Measurements from ENCODE around the gene MZF1. TPM values are rescaled to one million over a fixed set of nuclear protein-coding genes. Genes with fewer than 3 reads are reported as not detected.

MZF1 gene
- total RNA-seq, 1 experiment from 2014 or later, result 33.0 TPM

- intact Hi-C loops (cut with micrococcal nuclease), result loop anchor here (1.0 kb wide), 1 partner anchor 14 kb away; the partner anchor contains the start of gene MZF1
- ATAC-seq (peak; percentile 63), DNase-seq (ENCODE audit: low read depth, low spot score) (peak; percentile 90)
- H3K27ac ChIP-seq (ENCODE audit: low read depth, low read length), result peak overlapping the region; percentile 98
- no peaks in the 10 kb centered on the region for H3K9me3 ChIP-seq (ENCODE audit: control insufficient read depth in 1 of 2, insufficient read depth in 1 of 2, low read depth in 1 of 2, low read length in 2 of 2)
- TSS peak; percentile 67 for BruUV-seq (replicated peaks)
- peak overlapping the region; percentile 74 to 99 for H3K4me3 ChIP-seq (replicated peaks in 1 of 2; ENCODE audit: low read depth in 1 of 2, low read length in 2 of 2)
- no peaks in the 10 kb centered on the region for H3K27me3 ChIP-seq (ENCODE audit: insufficient read depth, low read length)
- H4K20me1 ChIP-seq (ENCODE audit: insufficient read depth), result no peaks in the 10 kb centered on the region
- peaks cover 18 to 42% of the 10 kb centered on the region in 2 experiments for H3K4me1 ChIP-seq (ENCODE audit: control insufficient read depth in 1 of 2, insufficient read depth in 2 of 2, low read length in 2 of 2)
- H3K36me3 ChIP-seq (ENCODE audit: control insufficient read depth in 1 of 2, insufficient read depth in 2 of 2, low read length in 2 of 2), result peaks cover 7 to 20% of the 10 kb centered on the region in 2 experiments; a peak in 2 of 4 replicates
- ChIA-PET RAD21 (ENCODE audit: low non-redundant PET in 1 of 2, low total read pairs in 2 of 2, uncharacterized antibody in 2 of 2, unreplicated experiment in 2 of 2) (no interaction called here), CTCF (interaction anchor here (1.0 kb wide), 1 partner anchor 40 kb away, joined by 5 read pairs; the partner anchor contains the start of gene ZBTB45), POLR2A (interaction anchor here (0.8 to 1.4 kb wide), 8 partner anchors 9 to 45 kb away, joined by 3 to 17 read pairs (median 6); partner anchors contain the start of genes MZF1, TRIM28 and ZBTB45)
- H3K79me2 ChIP-seq (ENCODE audit: insufficient read depth, low read length), result peaks cover 44% of the 10 kb centered on the region
- peak overlapping the region; percentile 79 for H3K4me2 ChIP-seq (ENCODE audit: low read length)
- H3K9me2 ChIP-seq (ENCODE audit: insufficient read depth), result no peaks in the 10 kb centered on the region
- no peak overlapping the region for H2AFZ ChIP-seq (ENCODE audit: low read depth, low read length, poor library complexity, severe bottlenecking)
- peak overlapping the region; percentile 94 for H3K9ac ChIP-seq (ENCODE audit: low read length)
- TF ChIP-seq FOSL1 (IDR thresholded peaks at IDR 0.05; ENCODE audit: low read depth) (no peak), CEBPB (IDR thresholded peaks at IDR 0.05; ENCODE audit: low read depth) (no peak), ZNF274 (IDR thresholded peaks at IDR 0.05; ENCODE audit: low read depth, low read length) (no peak), JUND (IDR thresholded peaks at IDR 0.05) (no peak), ATF3 (IDR thresholded peaks at IDR 0.05) (no peak), ZBTB33 (IDR thresholded peaks at IDR 0.05; ENCODE audit: extremely low read depth, insufficient replicate concordance, low read length) (peak; percentile 23), POLR2AphosphoS5 (IDR thresholded peaks at IDR 0.05; ENCODE audit: low read depth, low read length) (peak; percentile 82), SRF (IDR thresholded peaks at IDR 0.05; ENCODE audit: low read depth) (no peak), YY1 (IDR thresholded peaks at IDR 0.05; ENCODE audit: extremely low read depth, insufficient replicate concordance, low read depth, low read length) (peak; percentile 86), POLR2A (IDR thresholded peaks at IDR 0.05; ENCODE audit: borderline replicate concordance, extremely low read depth, insufficient read depth, insufficient read length) (peak; percentile 95), EZH2 (IDR thresholded peaks at IDR 0.05) (no peak), EGR1 (IDR thresholded peaks at IDR 0.05; ENCODE audit: low read depth) (peak; percentile 78), SP1 (IDR thresholded peaks at IDR 0.05; ENCODE audit: low read depth) (peak; percentile 78), ELF1 (IDR thresholded peaks at IDR 0.05; ENCODE audit: borderline replicate concordance, low read depth) (no peak; the same call in 1 of the 2 replicates), EZH2phosphoT487 (IDR thresholded peaks at IDR 0.05; ENCODE audit: borderline replicate concordance) (no peak), TCF7L2 (IDR thresholded peaks at IDR 0.05; ENCODE audit: borderline replicate concordance, extremely low read depth, insufficient read depth, insufficient read length) (no peak), ZFX (IDR thresholded peaks at IDR 0.05) (peak; percentile 37), RAD21 (IDR thresholded peaks at IDR 0.05; ENCODE audit: low read depth) (no peak), CTCF (IDR thresholded peaks at IDR 0.05 in 2 of 3, conservative IDR thresholded peaks at IDR 0.05 in 1 of 3; ENCODE audit: borderline replicate concordance in 1 of 3, insufficient read depth in 1 of 3, low read depth in 2 of 3, low read length in 2 of 3) (no peak)
Measured at GRCh38 chr19:58559275-58560006, 13.7 kb downstream of the MZF1 start.

All from HCT116 (cell line).